H1 (cell line): Measurements from ENCODE around the gene RAET1L. TPM values are rescaled to one million over a fixed set of nuclear protein-coding genes. Genes with fewer than 3 reads are reported as not detected.

Experiments used
- CTCF ChIA-PET: fragments of 300-600 bp; sonication (Branson Sonifier 250); formaldehyde crosslinking; loops from one replicate; lab custom pipeline; 2021; ENCODE audit not compliant: partially characterized antibody; lab: Charles Lee
- POLR2A ChIA-PET: fragments of 300-600 bp; sonication (Branson Sonifier 250); formaldehyde crosslinking; loops from one replicate; lab custom pipeline; 2021; ENCODE audit warnings: inconsistent platforms; ENCODE audit not compliant: partially characterized antibody; lab: Charles Lee
- DNase-seq, 2 experiments: peaks; one replicate each; pipeline versions ENCODE4 v3.0.0 to v3.0.0-alpha.2; 2010 to 2022; ENCODE audit warnings: low spot score in 2 of 2, low read depth in 1 of 2, mixed read lengths in 1 of 2
- FAIRE-seq: peaks from 2 replicates; lab custom pipeline; 2011; peaks lifted over from hg19 to GRCh38; lab: Jason Lieb, UNC
- H2AFZ ChIP-seq: 2 replicates; pipeline ENCODE4 v1.8.1; 2012; ENCODE audit warnings: low read length, inconsistent platforms
- H2AK5ac ChIP-seq: 2 replicates; pipeline ENCODE4 v1.6.1; 2013; ENCODE audit warnings: low read depth, low read length
- H2BK120ac ChIP-seq: replicated peaks from 2 replicates; pipeline ENCODE3; 2013; ENCODE audit warnings: low read depth, low read length, inconsistent platforms
- H2BK12ac ChIP-seq: 2 replicates; pipeline ENCODE4 v1.6.1; 2013; ENCODE audit warnings: low read depth, low read length
- H2BK15ac ChIP-seq: 2 replicates; pipeline ENCODE4 v1.6.1; 2013; ENCODE audit warnings: low read length
- H2BK20ac ChIP-seq: 2 replicates; pipeline ENCODE4 v1.6.1; 2013; ENCODE audit warnings: low read length
- H2BK5ac ChIP-seq: 2 replicates; pipeline ENCODE4 v1.6.1; 2013; ENCODE audit warnings: low read depth, low read length
- H3K14ac ChIP-seq: 2 replicates; pipeline ENCODE4 v1.6.1; 2013; ENCODE audit warnings: inconsistent platforms; ENCODE audit not compliant: insufficient read length
- H3K18ac ChIP-seq: 2 replicates; pipeline ENCODE4 v1.6.1; 2013; ENCODE audit warnings: low read length; ENCODE audit errors: extremely low read depth
- H3K23ac ChIP-seq: 2 replicates; pipeline ENCODE4 v1.6.1; 2013; ENCODE audit warnings: inconsistent platforms; ENCODE audit not compliant: insufficient read length
- H3K23me2 ChIP-seq: 2 replicates; pipeline ENCODE4 v1.6.1; 2013; ENCODE audit warnings: low read depth, low read length
- H3K27ac ChIP-seq: 2 replicates; pipeline ENCODE4 v1.6.1; 2011; ENCODE audit warnings: low read depth, low read length, inconsistent platforms
- H3K27me3 ChIP-seq, 4 experiments: replicated peaks in 1 of 4; 1 replicate in 1 of 4; 2 replicates in 3 of 4; pipeline versions ENCODE4 v1.6.1 to v1.8.1; 2011 to 2013; ENCODE audit warnings: low read length in 3 of 4, mild to moderate bottlenecking in 3 of 4, inconsistent platforms in 2 of 4, mixed read lengths in 2 of 4, moderate library complexity in 1 of 4; ENCODE audit not compliant: control insufficient read depth in 3 of 4, insufficient read depth in 3 of 4; ENCODE audit errors: extremely low read depth in 1 of 4
- H3K36me3 ChIP-seq, 4 experiments: 2 replicates each; pipeline versions ENCODE4 v1.6.1 to v1.8.1; 2011 to 2013; ENCODE audit warnings: mild to moderate bottlenecking in 4 of 4, low read length in 3 of 4, moderate library complexity in 2 of 4, control low read depth in 1 of 4, inconsistent platforms in 1 of 4; ENCODE audit not compliant: insufficient read depth in 4 of 4, control insufficient read depth in 2 of 4
- H3K4ac ChIP-seq: replicated peaks from 2 replicates; pipeline ENCODE3; 2013; ENCODE audit warnings: low read length, low read depth, mixed read lengths, inconsistent platforms; ENCODE audit not compliant: insufficient read length
- H3K4me1 ChIP-seq, 4 experiments: replicated peaks in 1 of 4; 1 replicate in 1 of 4; 2 replicates in 3 of 4; pipeline versions ENCODE4 v1.6.1 to v1.8.1; 2011 to 2013; ENCODE audit warnings: low read length in 3 of 4, inconsistent platforms in 2 of 4, mixed read lengths in 1 of 4; ENCODE audit not compliant: insufficient read depth in 4 of 4, control insufficient read depth in 3 of 4
- H3K4me2 ChIP-seq, 2 experiments: 2 replicates each; pipeline versions ENCODE4 v1.6.1 to v1.8.1; 2011 to 2013; ENCODE audit warnings: low read depth in 2 of 2, low read length in 2 of 2, control low read depth in 1 of 2, inconsistent platforms in 1 of 2, mild to moderate bottlenecking in 1 of 2; ENCODE audit not compliant: insufficient read depth in 1 of 2
- H3K4me3 ChIP-seq, 4 experiments: fragments of 200-600, 300-600 bp in 1 of 4; sonication (generic), shearing (Covaris generic), sonication (Bioruptor Twin) in 1 of 4; 2 replicates each; pipeline versions ENCODE4 v1.5.1 to v1.8.1; 2011 to 2016; ENCODE audit warnings: low read length in 4 of 4, low read depth in 3 of 4, control low read depth in 2 of 4, inconsistent platforms in 2 of 4, mild to moderate bottlenecking in 2 of 4, mixed read lengths in 1 of 4, moderate library complexity in 1 of 4; ENCODE audit not compliant: insufficient read depth in 2 of 4; ENCODE audit errors: extremely low read depth in 1 of 4
- H3K56ac ChIP-seq: replicated peaks from 2 replicates; pipeline ENCODE3; 2013; ENCODE audit warnings: low read depth, mild to moderate bottlenecking, mixed read lengths, low read length, inconsistent platforms; ENCODE audit not compliant: insufficient read length
- H3K79me1 ChIP-seq: 2 replicates; pipeline ENCODE4 v1.6.1; 2013; ENCODE audit warnings: low read depth, low read length, control low read depth
- H3K79me2 ChIP-seq, 2 experiments: 2 replicates each; pipeline versions ENCODE4 v1.6.1 to v1.8.1; 2012 to 2013; ENCODE audit warnings: low read length in 2 of 2, mild to moderate bottlenecking in 2 of 2, inconsistent platforms in 1 of 2; ENCODE audit not compliant: insufficient read depth in 2 of 2, control insufficient read depth in 1 of 2
- H3K9ac ChIP-seq, 4 experiments: replicated peaks in 1 of 4; 1 replicate in 1 of 4; 2 replicates in 3 of 4; pipeline versions ENCODE4 v1.6.1 to v1.8.1; 2011 to 2013; ENCODE audit warnings: low read depth in 3 of 4, low read length in 3 of 4, control low read depth in 2 of 4, mild to moderate bottlenecking in 2 of 4, moderate library complexity in 2 of 4, inconsistent platforms in 1 of 4; ENCODE audit errors: extremely low read depth in 1 of 4
- H3K9me3 ChIP-seq, 2 experiments: 2 replicates each; pipeline versions ENCODE4 v1.6.1 to v1.8.1; 2012 to 2013; ENCODE audit warnings: mild to moderate bottlenecking in 2 of 2, moderate library complexity in 2 of 2, control low read depth in 1 of 2, inconsistent platforms in 1 of 2, low read depth in 1 of 2, low read length in 1 of 2, mixed read lengths in 1 of 2; ENCODE audit not compliant: insufficient read depth in 2 of 2
- H4K20me1 ChIP-seq, 2 experiments: replicated peaks in 1 of 2; 2 replicates each; pipeline versions ENCODE3 to v1.8.1; 2011 to 2013; ENCODE audit warnings: inconsistent platforms in 2 of 2, low read length in 2 of 2, mild to moderate bottlenecking in 1 of 2; ENCODE audit not compliant: insufficient read depth in 2 of 2, control insufficient read depth in 1 of 2
- H4K5ac ChIP-seq: 2 replicates; pipeline ENCODE4 v1.6.1; 2013; ENCODE audit warnings: low read length, low read depth, mixed read lengths, inconsistent platforms; ENCODE audit not compliant: insufficient read length
- H4K8ac ChIP-seq: 2 replicates; pipeline ENCODE4 v1.8.0; 2013; ENCODE audit warnings: mild to moderate bottlenecking, moderate library complexity, low read length, inconsistent platforms; ENCODE audit not compliant: insufficient read depth; ENCODE audit errors: extremely low read depth
- H4K91ac ChIP-seq: replicated peaks from 2 replicates; pipeline ENCODE3; 2013; ENCODE audit warnings: low read length, mixed read lengths, inconsistent platforms; ENCODE audit not compliant: insufficient read length
- EZH2 ChIP-seq: fragments of 200-600 bp; sonication (generic); IDR thresholded peaks from 2 replicates; pipeline ENCODE4 v1.7.1; 2012; ENCODE audit warnings: low read depth, mild to moderate bottlenecking, moderate library complexity, low read length, inconsistent platforms; ENCODE audit not compliant: severe bottlenecking
- WGBS, 2 experiments: shearing (Covaris generic) in 1 of 2; methylation state at CpG; one replicate each; pipeline versions ENCODE4 v1.1.6 to v1.1.7; 2013 to 2015; ENCODE audit warnings: low lambda C conversion rate in 2 of 2, mixed read lengths in 2 of 2, inconsistent platforms in 1 of 2, low coverage in 1 of 2, missing lambda C conversion rate in 1 of 2; ENCODE audit not compliant: insufficient replicate concordance in 2 of 2, insufficient coverage in 1 of 2, insufficient read length in 1 of 2; ENCODE audit errors: extremely low coverage in 1 of 2, missing lambda C conversion rate in 1 of 2; 5-methylcytosine and 5-hydroxymethylcytosine counted together
- polyA plus RNA-seq, 7 experiments: library from polyadenylated mRNA; depleted of rRNA in 3 of 7; stranded (reverse) in 5 of 7; unstranded in 2 of 7; fragments of >200 nt in 5 of 7; fragments of 200-250 nt in 2 of 7; gene quantifications; 1 replicate in 5 of 7; 2 replicates in 1 of 7; 4 replicates in 1 of 7; pipeline versions ENCODE4 v1.2.1 to v1.2.3, GENCODE V29; 2011 to 2013; ENCODE audit warnings: missing spikeins in 2 of 7, mixed read lengths in 2 of 7
- total RNA-seq: library from RNA; stranded (reverse); fragmentation: NEBNext Ultra II Directional; extraction: Animal tissue kit (Norgen Biotek cat#: 25700); gene quantifications from 2 replicates; pipeline ENCODE4 v1.2.1, GENCODE V29; 2021

RAET1L gene
- total and polyA plus RNA-seq, 2 of the 8 experiments (the other 6 are each of a cell fraction or from before 2014, with no cell fraction given): not detected

- Histone ChIP-seq H4K5ac (no peak overlapping the region), H2AK5ac (no peak overlapping the region)
- TF ChIP-seq EZH2: no peak
These were observed 21.6 kb upstream of the RAET1L start for GRCh38 chr6:150046943-150047342.

More at GRCh38 chr6:150046943-150047342, 21.6 kb upstream of the RAET1L start:
- Histone ChIP-seq H2BK15ac (no peak overlapping the region), H2BK20ac (no peak overlapping the region), H3K27ac (no peak overlapping the region), H3K14ac (no peak overlapping the region), H2BK12ac (no peak overlapping the region), H3K4ac (no peak overlapping the region), H4K8ac (no peak overlapping the region), H4K91ac (no peak overlapping the region), H2BK5ac (no peak overlapping the region), H4K20me1 (no peaks in the 10 kb centered on the region), H3K56ac (no peak overlapping the region), H3K9ac (no peak overlapping the region), H2BK120ac (no peak overlapping the region), H3K4me1 (no peaks in the 10 kb centered on the region), H3K23me2 (no peaks in the 10 kb centered on the region), H3K36me3 (no peaks in the 10 kb centered on the region), H3K4me3 (no peak overlapping the region), H3K79me1 (no peaks in the 10 kb centered on the region), H3K23ac (no peak overlapping the region), H3K4me2 (no peak overlapping the region), H2AFZ (no peak overlapping the region), H3K9me3 (no peaks in the 10 kb centered on the region), H3K18ac (no peak overlapping the region), H3K27me3 (no peaks in the 10 kb centered on the region), H3K79me2 (no peaks in the 10 kb centered on the region)
- ChIA-PET CTCF (interaction anchor here (0.8 to 1.4 kb wide), 4 partner anchors 9 to 34 kb away, joined by 3 to 4 read pairs (median 4); no protein-coding TSS in a partner anchor), POLR2A (no interaction called here)
- FAIRE-seq (no peak), DNase-seq (no peak)
- WGBS, 2 experiments: 81% methylated on average over 1 of the region's 1 CpG; no CpG with 5 or more reads in 1 of the 2 experiments
